ENCODE data around the gene ABCG1.

The ABCG1 gene

GRCh38 chr21:42199868-42200463 is 19.0 kb upstream of the ABCG1 start:
- H3K4me3 ChIP-seq: no peak overlapping the region
- no peaks in the 10 kb centered on the region for H3K4me1 ChIP-seq
- no peaks in the 10 kb centered on the region; the same call in 1 of the 2 replicates for H3K27me3 ChIP-seq (ENCODE audit: low read depth)
- H3K9me3 ChIP-seq: no peaks in the 10 kb centered on the region
- no peak for DNase-seq (ENCODE audit: low spot score in 2 of 2)
- in situ Hi-C loops (cut with MboI; ENCODE audit: low sequenced_read_pairs): no loop called here
- no peaks in the 10 kb centered on the region for H3K36me3 ChIP-seq (replicated peaks)

- Histone ChIP-seq H3K9me3 (no peaks in the 10 kb centered on the region), H3K4me3 (no peak overlapping the region), H3K36me3 (replicated peaks) (no peaks in the 10 kb centered on the region), H3K27me3 (ENCODE audit: low read depth) (no peaks in the 10 kb centered on the region; the same call in 1 of the 2 replicates), H3K4me1 (no peaks in the 10 kb centered on the region)
- in situ Hi-C loops (cut with MboI; ENCODE audit: low sequenced_read_pairs): no loop called here
- no peak for DNase-seq (ENCODE audit: low spot score in 2 of 2)
These were observed 17.9 kb upstream of the ABCG1 start for GRCh38 chr21:42200906-42201614.

GRCh38 chr21:42201615-42202161 is 17.3 kb upstream of the ABCG1 start:
- Histone ChIP-seq H3K27me3 (ENCODE audit: low read depth) (no peaks in the 10 kb centered on the region; the same call in 1 of the 2 replicates), H3K4me3 (no peak overlapping the region), H3K9me3 (no peaks in the 10 kb centered on the region), H3K4me1 (no peaks in the 10 kb centered on the region), H3K36me3 (replicated peaks) (no peaks in the 10 kb centered on the region)
- no peak for DNase-seq (ENCODE audit: low spot score in 2 of 2)
- in situ Hi-C loops (cut with MboI; ENCODE audit: low sequenced_read_pairs): no loop called here

GRCh38 chr21:42202321-42202720 is 16.6 kb upstream of the ABCG1 start:
- Histone ChIP-seq H3K27me3 (ENCODE audit: low read depth) (no peaks in the 10 kb centered on the region; the same call in 1 of the 2 replicates), H3K4me1 (no peaks in the 10 kb centered on the region), H3K9me3 (no peaks in the 10 kb centered on the region), H3K4me3 (no peak overlapping the region), H3K36me3 (replicated peaks) (no peaks in the 10 kb centered on the region)
- in situ Hi-C loops (cut with MboI; ENCODE audit: low sequenced_read_pairs): no loop called here
- DNase-seq (ENCODE audit: low spot score in 2 of 2): no peak

GRCh38 chr21:42203321-42203720 is 15.6 kb upstream of the ABCG1 start:
- Histone ChIP-seq H3K4me1 (no peaks in the 10 kb centered on the region), H3K9me3 (no peaks in the 10 kb centered on the region), H3K27me3 (ENCODE audit: low read depth) (no peaks in the 10 kb centered on the region; the same call in 1 of the 2 replicates), H3K36me3 (replicated peaks) (no peaks in the 10 kb centered on the region), H3K4me3 (no peak overlapping the region)
- in situ Hi-C loops (cut with MboI; ENCODE audit: low sequenced_read_pairs): no loop called here
- DNase-seq (ENCODE audit: low spot score in 2 of 2): no peak

GRCh38 chr21:42203936-42204335 is 15.0 kb upstream of the ABCG1 start:
- in situ Hi-C loops (cut with MboI; ENCODE audit: low sequenced_read_pairs): no loop called here
- no peaks in the 10 kb centered on the region for H3K36me3 ChIP-seq (replicated peaks)
- H3K4me1 ChIP-seq: no peaks in the 10 kb centered on the region
- no peaks in the 10 kb centered on the region; the same call in 1 of the 2 replicates for H3K27me3 ChIP-seq (ENCODE audit: low read depth)
- no peaks in the 10 kb centered on the region for H3K9me3 ChIP-seq
- no peak overlapping the region for H3K4me3 ChIP-seq
- DNase-seq (ENCODE audit: low spot score in 2 of 2): no peak

GRCh38 chr21:42207426-42207825 is 11.5 kb upstream of the ABCG1 start:
- DNase-seq (ENCODE audit: low spot score in 2 of 2): no peak
- no peaks in the 10 kb centered on the region for H3K36me3 ChIP-seq (replicated peaks)
- no peaks in the 10 kb centered on the region for H3K9me3 ChIP-seq
- in situ Hi-C loops (cut with MboI; ENCODE audit: low sequenced_read_pairs): no loop called here
- H3K4me3 ChIP-seq: no peak overlapping the region
- H3K27me3 ChIP-seq (ENCODE audit: low read depth): no peaks in the 10 kb centered on the region; the same call in 1 of the 2 replicates
- no peaks in the 10 kb centered on the region for H3K4me1 ChIP-seq

GRCh38 chr21:42208036-42208435 is 10.9 kb upstream of the ABCG1 start:
- H3K27me3 ChIP-seq (ENCODE audit: low read depth): no peaks in the 10 kb centered on the region; the same call in 1 of the 2 replicates
- DNase-seq (ENCODE audit: low spot score in 2 of 2): no peak
- no peak overlapping the region for H3K4me3 ChIP-seq
- H3K36me3 ChIP-seq (replicated peaks): no peaks in the 10 kb centered on the region
- H3K4me1 ChIP-seq: no peaks in the 10 kb centered on the region
- no peaks in the 10 kb centered on the region for H3K9me3 ChIP-seq
- in situ Hi-C loops (cut with MboI; ENCODE audit: low sequenced_read_pairs): no loop called here

GRCh38 chr21:42208801-42209490 is 10.0 kb upstream of the ABCG1 start:
- in situ Hi-C loops (cut with MboI; ENCODE audit: low sequenced_read_pairs): no loop called here
- Histone ChIP-seq H3K4me3 (no peak overlapping the region), H3K9me3 (no peaks in the 10 kb centered on the region), H3K36me3 (replicated peaks) (no peaks in the 10 kb centered on the region), H3K27me3 (ENCODE audit: low read depth) (no peaks in the 10 kb centered on the region), H3K4me1 (no peaks in the 10 kb centered on the region)
- DNase-seq (ENCODE audit: low spot score in 2 of 2): no peak

GRCh38 chr21:42209801-42210479 is 9.0 kb upstream of the ABCG1 start:
- Histone ChIP-seq H3K4me1 (no peaks in the 10 kb centered on the region), H3K27me3 (ENCODE audit: low read depth) (no peaks in the 10 kb centered on the region), H3K36me3 (replicated peaks) (no peaks in the 10 kb centered on the region), H3K9me3 (no peaks in the 10 kb centered on the region), H3K4me3 (no peak overlapping the region)
- in situ Hi-C loops (cut with MboI; ENCODE audit: low sequenced_read_pairs): no loop called here
- no peak for DNase-seq (ENCODE audit: low spot score in 2 of 2)

GRCh38 chr21:42212266-42212665 is 6.7 kb upstream of the ABCG1 start:
- in situ Hi-C loops (cut with MboI; ENCODE audit: low sequenced_read_pairs): no loop called here
- Histone ChIP-seq H3K27me3 (ENCODE audit: low read depth) (no peaks in the 10 kb centered on the region), H3K36me3 (replicated peaks) (no peaks in the 10 kb centered on the region)

GRCh38 chr21:42213082-42213774 is 5.7 kb upstream of the ABCG1 start:
- DNase-seq (ENCODE audit: low spot score in 2 of 2): no peak
- Histone ChIP-seq H3K36me3 (replicated peaks) (no peaks in the 10 kb centered on the region), H3K9me3 (no peaks in the 10 kb centered on the region), H3K27me3 (ENCODE audit: low read depth) (no peaks in the 10 kb centered on the region), H3K4me1 (no peaks in the 10 kb centered on the region), H3K4me3 (no peak overlapping the region)
- in situ Hi-C loops (cut with MboI; ENCODE audit: low sequenced_read_pairs): no loop called here

More at GRCh38 chr21:42212266-42212665, 6.7 kb upstream of the ABCG1 start:
- H3K4me3 ChIP-seq: no peak overlapping the region
- no peaks in the 10 kb centered on the region for H3K4me1 ChIP-seq
- H3K9me3 ChIP-seq: no peaks in the 10 kb centered on the region
- DNase-seq (ENCODE audit: low spot score in 2 of 2): no peak

GRCh38 chr21:42214081-42214750 is 4.7 kb upstream of the ABCG1 start:
- H3K9me3 ChIP-seq: no peaks in the 10 kb centered on the region
- DNase-seq (ENCODE audit: low spot score in 2 of 2): no peak
- H3K4me3 ChIP-seq: no peak overlapping the region
- in situ Hi-C loops (cut with MboI; ENCODE audit: low sequenced_read_pairs): no loop called here
- no peaks in the 10 kb centered on the region for H3K4me1 ChIP-seq
- peaks cover 4% of the 10 kb centered on the region for H3K27me3 ChIP-seq (ENCODE audit: low read depth)
- no peaks in the 10 kb centered on the region for H3K36me3 ChIP-seq (replicated peaks)
